ENCODE results near the gene ENTPD8.
"Not testable (repeated sequence)": the region's sequence is repeated elsewhere in the genome, so short reads cannot be mapped to it uniquely, and the experiment has no call there.

ENTPD8 gene

GRCh38 chr9:137394866-137395665, 46.1 kb downstream of the ENTPD8 start:
- DNase-seq (ENCODE audit: low read depth in 2 of 2), result no peak

GRCh38 chr9:137393176-137394150, 47.7 kb downstream of the ENTPD8 start:
- no peak for DNase-seq (ENCODE audit: low read depth in 2 of 2)

DNA sequence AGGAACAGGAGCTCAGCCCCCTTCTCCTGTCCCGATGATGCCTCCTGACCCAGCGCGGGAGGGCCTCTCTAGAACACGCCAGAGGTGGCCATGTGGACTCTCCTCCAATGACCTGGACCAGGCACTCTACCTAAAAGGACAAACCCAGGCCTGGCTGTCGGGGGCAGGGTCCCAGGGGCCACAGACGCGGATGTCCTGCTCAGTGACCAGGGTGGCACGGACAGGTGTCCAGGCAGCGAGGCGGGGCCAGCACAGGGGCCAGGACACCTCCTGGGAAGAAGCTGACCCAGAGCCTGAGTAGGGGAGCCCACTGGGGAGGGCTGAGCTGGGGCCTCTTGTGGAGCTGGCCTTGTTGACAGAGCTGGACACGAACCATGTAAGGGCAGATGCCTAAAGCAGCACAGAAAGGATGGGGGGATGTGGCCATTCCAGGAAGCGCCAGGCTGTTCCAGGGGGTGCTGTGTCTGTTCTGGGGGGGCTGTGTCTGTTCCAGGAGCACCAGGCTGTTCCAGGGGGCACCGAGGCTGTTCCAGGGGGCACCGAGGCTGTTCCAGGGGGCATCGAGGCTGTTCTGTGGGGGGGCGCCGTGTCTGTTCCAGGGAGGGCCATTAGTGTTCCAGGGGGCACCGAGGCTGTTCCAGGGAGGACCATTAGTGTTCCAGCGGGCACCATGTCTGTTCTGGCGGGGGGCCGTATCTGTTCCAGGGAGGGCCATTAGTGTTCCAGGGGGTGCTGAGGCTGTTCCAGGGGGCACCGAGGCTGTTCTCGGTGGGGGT, 48.7 kb downstream of the ENTPD8 start:
- no peak for DNase-seq (ENCODE audit: low read depth in 2 of 2)

DNA sequence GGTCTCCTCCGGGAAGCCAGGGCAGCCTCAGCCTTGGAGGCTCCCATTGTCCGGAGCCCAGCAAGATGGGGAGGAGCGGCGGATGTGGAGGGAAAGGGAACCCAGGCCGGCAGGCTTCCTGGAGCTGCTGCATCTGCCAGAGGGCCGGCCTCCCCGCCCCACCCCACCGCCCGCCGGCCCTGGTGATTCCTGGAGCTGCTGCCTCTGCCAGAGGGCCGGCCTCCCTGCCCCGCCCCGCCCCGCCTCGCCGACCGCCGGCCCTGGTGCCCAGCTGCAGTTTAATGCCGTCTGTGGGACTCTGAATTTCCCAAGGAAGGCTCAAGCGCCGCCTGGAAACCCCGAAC, 49.8 kb downstream of the ENTPD8 start:
- DNase-seq (ENCODE audit: low read depth in 2 of 2), result no peak

GRCh38 chr9:137390553-137391410, 50.4 kb downstream of the ENTPD8 start:
- DNase-seq (ENCODE audit: low read depth in 2 of 2), result no peak

GRCh38 chr9:137389428-137389746, 51.8 kb downstream of the ENTPD8 start:
- no peak for DNase-seq (ENCODE audit: low read depth in 2 of 2)

- no peak for DNase-seq (ENCODE audit: low read depth in 2 of 2)
Observed at GRCh38 chr9:137388589-137389427, 52.3 kb downstream of the ENTPD8 start.

GRCh38 chr9:137387891-137388560, 53.1 kb downstream of the ENTPD8 start:
- no peak for DNase-seq (ENCODE audit: low read depth in 2 of 2)

DNA sequence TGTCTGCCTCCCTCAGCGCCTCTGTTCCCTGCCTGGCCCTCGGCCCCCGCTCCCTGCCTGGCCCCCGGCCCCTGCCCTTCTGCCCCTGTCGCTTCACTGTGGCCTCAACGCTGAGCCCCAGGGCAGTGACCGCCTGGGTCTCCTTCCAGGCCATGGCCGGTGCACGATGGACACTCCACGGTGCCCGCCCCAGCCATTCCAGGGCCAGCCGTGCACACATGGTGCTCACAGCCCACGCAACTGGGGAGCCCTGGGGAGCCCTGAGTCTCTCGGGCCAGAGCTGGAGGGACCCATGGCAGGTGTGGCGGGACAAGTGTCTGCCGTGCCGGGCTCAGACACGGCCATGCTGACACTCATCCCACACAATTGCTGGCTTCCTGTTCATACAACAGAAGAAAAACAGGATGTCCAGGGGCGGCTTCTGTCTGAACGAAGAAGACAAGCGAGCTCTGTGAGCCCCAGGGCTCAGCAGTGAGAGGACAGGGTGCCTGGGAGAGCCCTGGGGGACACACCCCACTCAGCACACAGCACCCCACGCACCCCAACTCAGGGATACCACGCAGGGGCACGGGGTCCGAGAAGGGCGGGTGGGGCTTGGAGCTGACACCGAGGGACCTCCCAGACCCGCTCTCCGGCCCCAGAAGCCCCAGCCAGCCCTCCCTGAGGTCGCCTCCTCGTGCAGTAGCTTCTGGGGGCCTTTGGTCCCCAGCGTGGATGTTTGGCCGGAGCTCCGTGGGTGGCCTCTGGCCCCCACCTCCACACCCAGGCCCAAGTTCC, 53.9 kb downstream of the ENTPD8 start:
- DNase-seq (ENCODE audit: low read depth in 2 of 2), result peak in 1 of 2 donors; percentile 34

DNA sequence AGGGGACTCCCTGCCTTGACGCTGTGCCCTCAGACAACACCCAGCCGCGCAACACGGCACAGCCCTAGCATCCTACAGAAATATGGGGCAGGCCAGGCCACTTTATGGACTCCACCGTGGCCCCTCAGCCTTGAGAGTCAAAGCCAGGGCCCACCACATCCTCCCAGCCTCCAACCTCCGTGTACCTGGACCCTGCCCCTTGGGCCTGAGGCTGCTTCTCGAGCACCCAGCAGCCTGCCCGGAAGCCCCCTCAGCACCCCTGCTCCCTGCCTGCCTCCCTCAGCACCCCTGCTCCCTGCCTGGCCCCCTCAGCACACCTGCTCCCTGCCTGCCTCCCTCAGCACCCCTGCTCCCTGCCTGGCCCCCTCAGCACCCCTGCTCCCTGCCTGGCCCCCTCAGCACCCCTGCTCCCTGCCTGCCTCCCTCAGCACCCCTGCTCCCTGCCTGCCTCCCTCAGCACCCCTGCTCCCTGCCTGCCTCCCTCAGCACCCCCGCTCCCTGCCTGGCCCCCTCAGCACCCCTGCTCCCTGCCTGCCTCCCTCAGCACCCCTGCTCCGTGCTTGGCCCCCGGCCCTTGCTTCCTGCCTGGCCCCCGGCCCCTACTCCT, 54.5 kb downstream of the ENTPD8 start:
- not testable (repeated sequence) for DNase-seq (ENCODE audit: low read depth in 2 of 2)

- DNase-seq (ENCODE audit: low read depth in 2 of 2), result no peak
Observed at GRCh38 chr9:137385061-137385655, 56.0 kb downstream of the ENTPD8 start.

Data from activated CD4-positive, alpha-beta T cell treated with anti-CD3 and anti-CD28 coated beads for 24 hours (primary cell).